HL-60 (cell line): ENCODE data around the gene TUBAL3.

Experiments used
- DNase-seq, 2 experiments: peaks; one replicate each; pipeline ENCODE4 v3.0.0-alpha.2; 2010 to 2020; ENCODE audit warnings: low read depth in 1 of 2, low spot score in 1 of 2
- H3K27ac ChIP-seq: fragments of 250-450 bp; sonication (Bioruptor Pico); replicated peaks from 2 replicates; pipeline ENCODE4 v1.5.1; 2020; ENCODE audit warnings: mild to moderate bottlenecking, moderate library complexity
- H3K27me3 ChIP-seq: fragments of 250-450 bp; sonication (Bioruptor Pico); 2 replicates; pipeline ENCODE4 v1.5.1; 2021; ENCODE audit warnings: mild to moderate bottlenecking, moderate library complexity; ENCODE audit not compliant: insufficient read depth, poor library complexity, severe bottlenecking
- H3K4me3 ChIP-seq: replicated peaks from 2 replicates; pipeline ENCODE4 v1.5.1; 2011; ENCODE audit warnings: mild to moderate bottlenecking, control low read depth, low read length; ENCODE audit not compliant: insufficient read depth
- GABPA ChIP-seq: IDR thresholded peaks from 2 replicates; pipeline ENCODE4 v1.6.1; 2012; ENCODE audit warnings: low read depth
- POLR2AphosphoS5 ChIP-seq: IDR thresholded peaks from 2 replicates; pipeline ENCODE4 v1.6.1; 2012; ENCODE audit warnings: low read depth
- SPI1 ChIP-seq: IDR thresholded peaks from 2 replicates; pipeline ENCODE4 v1.6.1; 2012; ENCODE audit warnings: low read depth, mild to moderate bottlenecking, borderline replicate concordance
- TF ChIP-seq, protein P1 (sequence below): IDR thresholded peaks from 2 replicates; pipeline ENCODE4 v1.6.1; 2012; ENCODE audit warnings: low read depth; ENCODE audit not compliant: insufficient replicate concordance
- TF ChIP-seq, protein P2 (sequence below): IDR thresholded peaks from one replicate; pipeline ENCODE4 v1.5.1; 2011; ENCODE audit warnings: low read length, control low read depth, inconsistent platforms; ENCODE audit not compliant: insufficient read depth

The TUBAL3 gene

DNA sequence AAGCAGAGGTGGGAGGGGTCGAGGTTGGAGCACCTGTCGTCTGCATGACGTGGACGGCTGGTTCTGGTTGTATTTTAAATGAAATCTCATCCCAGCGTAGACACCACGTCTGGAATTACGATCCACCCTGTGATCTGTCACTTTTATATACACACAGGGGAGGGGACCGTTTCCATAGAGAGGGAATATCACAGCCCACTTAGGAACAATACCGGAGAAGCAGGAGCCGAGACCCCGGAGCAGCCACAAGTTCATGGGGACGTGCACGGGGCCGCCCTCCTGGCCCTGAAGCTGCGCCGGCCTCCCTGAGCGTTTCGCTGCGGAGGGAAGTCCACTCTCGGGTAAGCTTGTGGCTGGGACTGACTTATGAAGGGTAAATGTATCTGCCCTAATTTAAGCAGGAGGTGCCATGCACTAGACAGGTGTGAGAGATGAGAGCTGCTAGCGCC lies 39.7 kb downstream of the TUBAL3 start, which contains the start of gene UCN3:
UCN3 (plus strand) TSS at position 77 of the 449 bp plus-strand sequence. CDS start 8,755 bp downstream, outside the sequence.
- no peak for TF ChIP-seq SPI1
- TF ChIP-seq, protein P1, sequence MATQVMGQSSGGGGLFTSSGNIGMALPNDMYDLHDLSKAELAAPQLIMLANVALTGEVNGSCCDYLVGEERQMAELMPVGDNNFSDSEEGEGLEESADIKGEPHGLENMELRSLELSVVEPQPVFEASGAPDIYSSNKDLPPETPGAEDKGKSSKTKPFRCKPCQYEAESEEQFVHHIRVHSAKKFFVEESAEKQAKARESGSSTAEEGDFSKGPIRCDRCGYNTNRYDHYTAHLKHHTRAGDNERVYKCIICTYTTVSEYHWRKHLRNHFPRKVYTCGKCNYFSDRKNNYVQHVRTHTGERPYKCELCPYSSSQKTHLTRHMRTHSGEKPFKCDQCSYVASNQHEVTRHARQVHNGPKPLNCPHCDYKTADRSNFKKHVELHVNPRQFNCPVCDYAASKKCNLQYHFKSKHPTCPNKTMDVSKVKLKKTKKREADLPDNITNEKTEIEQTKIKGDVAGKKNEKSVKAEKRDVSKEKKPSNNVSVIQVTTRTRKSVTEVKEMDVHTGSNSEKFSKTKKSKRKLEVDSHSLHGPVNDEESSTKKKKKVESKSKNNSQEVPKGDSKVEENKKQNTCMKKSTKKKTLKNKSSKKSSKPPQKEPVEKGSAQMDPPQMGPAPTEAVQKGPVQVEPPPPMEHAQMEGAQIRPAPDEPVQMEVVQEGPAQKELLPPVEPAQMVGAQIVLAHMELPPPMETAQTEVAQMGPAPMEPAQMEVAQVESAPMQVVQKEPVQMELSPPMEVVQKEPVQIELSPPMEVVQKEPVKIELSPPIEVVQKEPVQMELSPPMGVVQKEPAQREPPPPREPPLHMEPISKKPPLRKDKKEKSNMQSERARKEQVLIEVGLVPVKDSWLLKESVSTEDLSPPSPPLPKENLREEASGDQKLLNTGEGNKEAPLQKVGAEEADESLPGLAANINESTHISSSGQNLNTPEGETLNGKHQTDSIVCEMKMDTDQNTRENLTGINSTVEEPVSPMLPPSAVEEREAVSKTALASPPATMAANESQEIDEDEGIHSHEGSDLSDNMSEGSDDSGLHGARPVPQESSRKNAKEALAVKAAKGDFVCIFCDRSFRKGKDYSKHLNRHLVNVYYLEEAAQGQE = no peak
- TF ChIP-seq GABPA = no peak
- TF ChIP-seq, protein P2, sequence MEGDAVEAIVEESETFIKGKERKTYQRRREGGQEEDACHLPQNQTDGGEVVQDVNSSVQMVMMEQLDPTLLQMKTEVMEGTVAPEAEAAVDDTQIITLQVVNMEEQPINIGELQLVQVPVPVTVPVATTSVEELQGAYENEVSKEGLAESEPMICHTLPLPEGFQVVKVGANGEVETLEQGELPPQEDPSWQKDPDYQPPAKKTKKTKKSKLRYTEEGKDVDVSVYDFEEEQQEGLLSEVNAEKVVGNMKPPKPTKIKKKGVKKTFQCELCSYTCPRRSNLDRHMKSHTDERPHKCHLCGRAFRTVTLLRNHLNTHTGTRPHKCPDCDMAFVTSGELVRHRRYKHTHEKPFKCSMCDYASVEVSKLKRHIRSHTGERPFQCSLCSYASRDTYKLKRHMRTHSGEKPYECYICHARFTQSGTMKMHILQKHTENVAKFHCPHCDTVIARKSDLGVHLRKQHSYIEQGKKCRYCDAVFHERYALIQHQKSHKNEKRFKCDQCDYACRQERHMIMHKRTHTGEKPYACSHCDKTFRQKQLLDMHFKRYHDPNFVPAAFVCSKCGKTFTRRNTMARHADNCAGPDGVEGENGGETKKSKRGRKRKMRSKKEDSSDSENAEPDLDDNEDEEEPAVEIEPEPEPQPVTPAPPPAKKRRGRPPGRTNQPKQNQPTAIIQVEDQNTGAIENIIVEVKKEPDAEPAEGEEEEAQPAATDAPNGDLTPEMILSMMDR = no peak
- no peak for TF ChIP-seq POLR2AphosphoS5
- Histone ChIP-seq H3K27me3 (no peaks in the 10 kb centered on the region), H3K4me3 (no peak within 1 kb of the TSS)

DNA sequence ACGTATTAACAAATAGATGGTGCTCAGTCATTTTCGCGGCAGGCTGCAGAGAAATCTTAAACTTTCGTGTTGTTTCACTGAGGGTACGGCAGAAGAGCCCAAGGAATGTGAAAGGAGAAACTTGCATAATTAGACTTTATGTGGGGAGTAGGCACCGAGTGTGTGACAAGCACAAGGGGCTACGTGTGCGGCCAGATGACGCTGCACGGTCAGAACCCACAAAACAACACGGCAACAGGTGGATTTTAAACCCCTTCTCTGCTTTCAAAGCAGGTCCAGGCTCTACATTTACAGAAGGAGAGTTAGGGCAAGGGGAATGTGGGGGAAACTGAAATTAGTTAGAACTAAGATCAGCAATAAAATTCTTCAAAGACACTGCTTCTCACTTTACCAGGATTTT lies 40.3 kb downstream of the TUBAL3 start:
- H3K27me3 ChIP-seq = no peaks in the 10 kb centered on the region
- TF ChIP-seq POLR2AphosphoS5 = no peak
- TF ChIP-seq, protein P2 = no peak
- TF ChIP-seq, protein P1 = no peak
- TF ChIP-seq GABPA = no peak
- no peak for TF ChIP-seq SPI1
- DNase-seq = no peak
- no peak overlapping the region for H3K27ac ChIP-seq
- no peak overlapping the region for H3K4me3 ChIP-seq

More for the DNA sequence above, 39.7 kb downstream of the TUBAL3 start, which contains the start of gene UCN3:
- no peak within 1 kb of the TSS for H3K27ac ChIP-seq
- no peak for DNase-seq

DNA sequence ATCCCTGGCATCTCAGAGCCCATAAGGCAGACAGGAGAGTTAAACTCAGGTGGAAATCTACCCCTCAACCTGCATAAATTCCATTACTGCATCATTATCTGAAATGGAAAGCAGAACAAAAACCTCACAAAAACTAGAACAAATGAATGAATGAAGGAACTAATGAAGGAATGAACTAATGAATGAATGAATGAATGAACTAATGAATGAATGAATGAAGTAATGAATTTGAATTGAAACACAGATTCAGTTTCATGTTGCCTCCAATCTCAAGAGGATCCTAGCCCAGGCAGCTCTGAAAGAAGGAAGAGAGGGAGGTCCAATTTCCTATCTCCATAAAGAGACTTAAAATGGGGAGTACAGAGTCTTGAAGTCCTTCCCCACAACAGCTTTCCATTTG lies 41.8 kb downstream of the TUBAL3 start:
- Histone ChIP-seq H3K27me3 (no peaks in the 10 kb centered on the region), H3K27ac (no peak overlapping the region), H3K4me3 (no peak overlapping the region)
- DNase-seq = no peak
- no peak for TF ChIP-seq POLR2AphosphoS5
- no peak for TF ChIP-seq GABPA
- TF ChIP-seq, protein P1 = no peak
- TF ChIP-seq, protein P2 = no peak
- TF ChIP-seq SPI1 = no peak
